Epithelial cell of proximal tubule (primary cell): ENCODE data around the gene TEX36. TPM values are rescaled to one million over a fixed set of nuclear protein-coding genes. Genes with fewer than 3 reads are reported as not detected.
"Not testable (repeated sequence)": the region's sequence is repeated elsewhere in the genome, so short reads cannot be mapped to it uniquely, and the experiment has no call there.

Source experiments
- DNase-seq: peaks from one replicate; pipeline ENCODE4 v3.0.0-alpha.2; 2011; ENCODE audit warnings: low read depth
- H3K4me3 ChIP-seq: 2 replicates; pipeline ENCODE4 v1.5.1; 2011; ENCODE audit warnings: low read depth, mild to moderate bottlenecking, low read length
- CTCF ChIP-seq: conservative IDR thresholded peaks from 2 replicates; pipeline ENCODE4 v1.5.1; 2012; ENCODE audit warnings: low read depth, mild to moderate bottlenecking, low read length
- total RNA-seq: library from RNA; depleted of rRNA; stranded (reverse); fragments of >200 nt; gene quantifications from 2 replicates; pipeline ENCODE4 v1.2.3, GENCODE V29; 2015

The TEX36 gene
- total RNA-seq, 1 donor from 2014 or later: not detected

GRCh38 chr10:125698481-125698998 is 15.6 kb upstream of the TEX36 start:
- no peak for DNase-seq
- TF ChIP-seq CTCF: peak; percentile 22
- H3K4me3 ChIP-seq: no peak overlapping the region

- not testable (repeated sequence) for DNase-seq, H3K4me3 ChIP-seq
Measured at GRCh38 chr10:125696884-125697283, 13.9 kb upstream of the TEX36 start.

- TF ChIP-seq CTCF: no peak
- H3K4me3 ChIP-seq: no peak overlapping the region
- no peak for DNase-seq
Measured at GRCh38 chr10:125694883-125695282, 11.9 kb upstream of the TEX36 start.

DNA sequence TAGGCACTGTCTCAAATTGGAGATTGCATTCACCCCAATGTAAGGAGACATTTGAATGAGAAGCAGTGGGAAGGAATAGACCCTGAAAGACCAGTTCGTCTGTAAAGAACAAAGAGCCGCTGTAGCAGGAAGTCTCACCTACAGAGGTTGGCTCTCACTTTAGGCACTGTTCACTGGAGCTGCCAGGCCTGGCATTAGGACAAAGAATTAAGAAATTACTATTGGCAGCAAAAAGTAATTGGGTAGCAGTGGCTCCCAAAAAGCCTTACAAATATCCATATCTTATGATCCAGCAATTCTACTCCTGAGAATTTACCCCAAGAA is 10.5 kb upstream of the TEX36 start:
- no peak for DNase-seq
- TF ChIP-seq CTCF: no peak
- no peak overlapping the region for H3K4me3 ChIP-seq

GRCh38 chr10:125692601-125693523 is 9.9 kb upstream of the TEX36 start:
- no peak overlapping the region for H3K4me3 ChIP-seq
- TF ChIP-seq CTCF: no peak
- DNase-seq: no peak

DNA sequence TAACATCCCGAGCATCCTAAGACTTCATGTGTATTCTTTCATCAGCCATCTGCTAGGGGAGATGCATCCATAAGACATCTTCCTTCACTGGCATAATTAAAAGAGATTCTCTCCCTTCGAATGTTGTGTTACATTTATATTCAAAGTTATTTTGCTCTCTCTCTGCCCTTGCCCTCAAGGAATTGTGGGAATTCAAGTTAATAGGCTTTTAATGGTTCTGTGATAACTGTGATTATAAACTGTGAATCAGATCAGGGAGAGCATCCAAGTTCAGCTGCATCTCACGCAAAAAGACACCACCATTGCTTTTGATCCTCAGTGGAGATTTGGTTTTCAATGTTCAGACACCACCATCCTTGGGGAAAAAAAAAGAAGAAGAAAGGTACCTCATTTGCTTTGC is 9.2 kb upstream of the TEX36 start:
- DNase-seq: no peak
- no peak overlapping the region for H3K4me3 ChIP-seq
- no peak for TF ChIP-seq CTCF

GRCh38 chr10:125691160-125691981 is 8.4 kb upstream of the TEX36 start:
- peak; percentile 90 for DNase-seq
- no peak for TF ChIP-seq CTCF
- no peak overlapping the region for H3K4me3 ChIP-seq
